HEK293 (cell line): ENCODE data around the gene CELA2A.
"Not testable (repeated sequence)": the region's sequence is repeated elsewhere in the genome, so short reads cannot be mapped to it uniquely, and the experiment has no call there.

Experiments
- CTCF ChIP-seq: fragments of 450-650 bp; formaldehyde crosslinking; IDR thresholded peaks from 2 replicates; pipeline ENCODE4 v1.5.1; 2016; ENCODE audit warnings: missing biosample characterization, missing genetic modification characterization
- REST ChIP-seq: fragments of 450-650 bp; formaldehyde crosslinking; IDR thresholded peaks from 2 replicates; pipeline ENCODE4 v1.5.1; 2016; ENCODE audit warnings: missing biosample characterization, missing genetic modification characterization
- ZBTB20 ChIP-seq: fragments of 450-650 bp; formaldehyde crosslinking; IDR thresholded peaks from 2 replicates; pipeline ENCODE4 v1.5.1; 2016; ENCODE audit warnings: missing biosample characterization, missing genetic modification characterization
- ZNF18 ChIP-seq: fragments of 450-650 bp; formaldehyde crosslinking; IDR thresholded peaks from 2 replicates; pipeline ENCODE4 v1.5.1; 2016; ENCODE audit warnings: missing biosample characterization, missing genetic modification characterization
- ZNF449 ChIP-seq: fragments of 450-650 bp; formaldehyde crosslinking; IDR thresholded peaks from 2 replicates; pipeline ENCODE4 v1.5.1; 2017; ENCODE audit warnings: missing biosample characterization, mild to moderate bottlenecking, missing genetic modification characterization, moderate library complexity

- not testable (repeated sequence) for TF ChIP-seq ZNF18 (tag by site-specific recombination); REST (tag by site-specific recombination); ZBTB20; ZNF449 (tag by site-specific recombination); CTCF
Measured at GRCh38 chr1:15482983-15483543, 26.5 kb downstream of the CELA2A start.
